ENCODE measurements around the gene RCAN2. TPM values are rescaled to one million over a fixed set of nuclear protein-coding genes. Genes with fewer than 3 reads are reported as not detected.

RCAN2 gene
- total and polyA plus RNA-seq, 9 of the 15 experiments (the other 6 are each of a cell fraction or from before 2014, with no cell fraction given), result 0.04 TPM; not detected in 8

GRCh38 chr6:46378882-46379416 lies 112.3 kb downstream of the RCAN2 start (continued):
- TF ChIP-seq DMBX1 (CRISPR knock-in tag; IDR thresholded peaks at IDR 0.05; ENCODE audit: borderline replicate concordance) (no peak), HEY1 (CRISPR knock-in tag; IDR thresholded peaks at IDR 0.05; ENCODE audit: borderline replicate concordance) (no peak), RBM15 (IDR thresholded peaks at IDR 0.05; ENCODE audit: insufficient read depth, low read length) (no peak), CTBP1 (IDR thresholded peaks at IDR 0.05; ENCODE audit: borderline replicate concordance) (no peak), SP1 (CRISPR knock-in tag; IDR thresholded peaks at IDR 0.05) (no peak), ZNF3 (CRISPR knock-in tag; IDR thresholded peaks at IDR 0.05) (no peak), SMARCA5 (IDR thresholded peaks at IDR 0.05) (no peak), REST (IDR thresholded peaks at IDR 0.05; ENCODE audit: borderline replicate concordance) (no peak), REST (CRISPR knock-in tag; IDR thresholded peaks at IDR 0.05; ENCODE audit: low read depth) (no peak), TBP (optimal IDR thresholded peaks at IDR 0.05; ENCODE audit: low read depth, low read length) (no peak)

All from K562 (cell line).